HUES6 (cell line): ENCODE results near the gene SH3RF3.
"Not testable (repeated sequence)": the region's sequence is repeated elsewhere in the genome, so short reads cannot be mapped to it uniquely, and the experiment has no call there.

Experiments
- H3K27ac ChIP-seq: 2 replicates; pipeline ENCODE4 v1.7.0; 2013; ENCODE audit warnings: low read depth, mild to moderate bottlenecking, low read length, inconsistent platforms
- H3K27me3 ChIP-seq: 2 replicates; pipeline ENCODE4 v1.6.1; 2013; ENCODE audit warnings: low read length; ENCODE audit not compliant: control insufficient read depth, insufficient read depth
- H3K36me3 ChIP-seq: 2 replicates; pipeline ENCODE4 v1.6.1; 2013; ENCODE audit warnings: low read length; ENCODE audit not compliant: control insufficient read depth, insufficient read depth
- H3K4me1 ChIP-seq: 2 replicates; pipeline ENCODE4 v1.6.1; 2013; ENCODE audit warnings: low read length; ENCODE audit not compliant: control insufficient read depth, insufficient read depth
- H3K4me3 ChIP-seq: 2 replicates; pipeline ENCODE4 v1.5.1; 2013; ENCODE audit warnings: low read depth, low read length
- H3K9ac ChIP-seq: one replicate; pipeline ENCODE4 v1.6.1; 2013; ENCODE audit warnings: mild to moderate bottlenecking, low read length
- H3K9me3 ChIP-seq: 2 replicates; pipeline ENCODE4 v1.6.1; 2013; ENCODE audit warnings: low read depth, low read length; ENCODE audit not compliant: control insufficient read depth, insufficient read depth

The SH3RF3 gene

DNA sequence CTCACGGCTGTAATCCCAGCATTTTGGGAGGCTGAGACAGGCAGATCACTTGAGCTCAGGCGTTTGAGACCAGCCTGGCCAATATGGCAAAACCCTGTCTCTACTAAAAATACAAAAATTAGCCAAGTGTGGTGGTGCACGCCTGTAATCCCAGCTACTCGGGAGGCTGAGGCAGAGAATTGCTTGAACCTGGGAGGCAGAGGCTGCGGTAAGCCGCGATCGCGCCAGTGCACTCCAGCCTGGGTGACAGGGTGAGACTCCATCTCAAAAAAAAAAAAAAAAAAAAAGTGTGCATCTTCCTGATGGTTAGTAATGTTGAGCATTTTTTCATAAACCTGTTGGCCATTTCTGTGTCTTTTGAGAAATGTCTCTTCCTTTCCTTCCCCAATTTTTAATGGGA lies 92.3 kb downstream of the SH3RF3 start:
- H3K4me3 ChIP-seq, H3K36me3 ChIP-seq, H3K27ac ChIP-seq, H3K27me3 ChIP-seq, H3K9ac ChIP-seq, H3K9me3 ChIP-seq, H3K4me1 ChIP-seq: not testable (repeated sequence)

DNA sequence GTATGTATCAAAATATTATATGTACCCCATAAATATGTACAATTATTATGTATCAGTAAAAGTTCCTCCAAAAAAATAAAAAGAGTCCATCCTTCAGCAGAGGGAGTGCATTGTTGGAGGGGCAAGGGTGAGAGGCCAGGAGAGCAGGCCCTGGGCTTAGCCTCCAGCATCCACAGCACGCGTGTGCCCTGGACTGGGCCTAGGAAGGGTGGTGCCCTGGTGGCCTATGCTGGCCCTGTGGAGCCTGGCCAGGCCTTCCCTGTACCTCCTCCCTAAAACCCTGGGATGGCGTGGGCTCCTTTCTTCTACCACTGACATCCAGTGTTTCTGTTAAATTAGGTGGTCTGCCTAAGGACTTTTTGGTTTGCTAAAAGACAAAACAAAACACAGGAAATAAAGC lies 93.4 kb downstream of the SH3RF3 start:
- Histone ChIP-seq H3K27me3 (no peaks in the 10 kb centered on the region), H3K9ac (no peak overlapping the region), H3K27ac (no peak overlapping the region), H3K36me3 (no peaks in the 10 kb centered on the region), H3K9me3 (no peaks in the 10 kb centered on the region), H3K4me3 (no peak overlapping the region), H3K4me1 (no peaks in the 10 kb centered on the region)

DNA sequence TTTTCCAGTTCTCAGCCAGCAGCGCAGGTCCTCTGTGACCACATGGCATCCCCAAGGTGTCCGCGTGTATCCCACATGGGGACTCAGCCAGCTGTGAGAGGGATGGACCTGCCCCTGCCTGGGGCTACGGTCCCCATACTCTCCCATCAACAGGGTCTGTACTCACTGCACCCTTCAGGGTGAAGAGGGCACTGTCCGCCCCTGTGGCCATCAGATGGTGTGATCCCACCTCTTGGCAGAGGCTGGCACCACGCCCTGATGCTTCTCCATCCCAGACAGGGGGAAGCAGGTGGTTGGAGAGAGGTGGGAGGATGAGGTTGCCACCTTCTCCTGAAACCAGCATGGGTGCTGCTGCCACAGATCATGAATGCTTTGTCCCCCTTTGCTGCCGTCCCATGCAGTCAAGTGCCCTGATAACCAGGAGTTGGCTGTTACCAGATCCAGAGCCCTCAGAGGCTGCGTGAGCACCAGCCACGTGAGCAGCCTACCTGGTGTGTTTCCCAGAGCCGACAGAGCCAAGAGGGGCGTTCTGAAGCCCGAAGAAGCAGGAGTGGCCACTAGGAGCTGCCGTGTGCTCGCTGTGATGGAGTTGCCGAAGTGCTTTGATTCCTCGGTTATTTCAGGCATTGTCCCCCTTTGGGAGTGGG lies 93.9 kb downstream of the SH3RF3 start:
- H3K27me3 ChIP-seq, result no peaks in the 10 kb centered on the region
- H3K4me1 ChIP-seq, result no peaks in the 10 kb centered on the region
- no peak overlapping the region for H3K27ac ChIP-seq
- H3K9ac ChIP-seq, result no peak overlapping the region
- H3K36me3 ChIP-seq, result no peaks in the 10 kb centered on the region
- no peaks in the 10 kb centered on the region for H3K9me3 ChIP-seq
- no peak overlapping the region for H3K4me3 ChIP-seq

DNA sequence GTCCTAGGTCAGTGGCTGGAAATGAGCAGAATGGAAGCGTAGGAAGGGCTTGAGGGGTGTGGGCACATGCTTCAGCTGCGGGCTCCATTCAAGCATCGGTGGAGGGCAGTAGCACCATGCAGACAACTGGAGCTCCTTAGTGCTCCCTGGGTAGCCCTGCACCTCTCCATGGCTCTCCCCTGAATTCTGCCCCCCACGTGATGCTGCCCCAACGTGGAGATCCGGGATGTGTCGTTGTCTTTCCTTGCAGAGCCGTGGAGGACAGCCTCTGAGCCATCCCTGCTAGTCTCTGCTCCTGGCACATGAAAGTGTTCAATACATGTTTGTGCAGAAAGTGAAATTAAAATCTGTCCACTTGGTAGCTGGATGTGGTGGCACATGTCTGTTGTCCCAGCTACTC lies 94.5 kb downstream of the SH3RF3 start:
- H3K27ac ChIP-seq, result no peak overlapping the region
- no peaks in the 10 kb centered on the region for H3K4me1 ChIP-seq
- H3K36me3 ChIP-seq, result no peaks in the 10 kb centered on the region
- no peak overlapping the region for H3K4me3 ChIP-seq
- no peaks in the 10 kb centered on the region for H3K27me3 ChIP-seq
- no peak overlapping the region for H3K9ac ChIP-seq
- H3K9me3 ChIP-seq, result no peaks in the 10 kb centered on the region

DNA sequence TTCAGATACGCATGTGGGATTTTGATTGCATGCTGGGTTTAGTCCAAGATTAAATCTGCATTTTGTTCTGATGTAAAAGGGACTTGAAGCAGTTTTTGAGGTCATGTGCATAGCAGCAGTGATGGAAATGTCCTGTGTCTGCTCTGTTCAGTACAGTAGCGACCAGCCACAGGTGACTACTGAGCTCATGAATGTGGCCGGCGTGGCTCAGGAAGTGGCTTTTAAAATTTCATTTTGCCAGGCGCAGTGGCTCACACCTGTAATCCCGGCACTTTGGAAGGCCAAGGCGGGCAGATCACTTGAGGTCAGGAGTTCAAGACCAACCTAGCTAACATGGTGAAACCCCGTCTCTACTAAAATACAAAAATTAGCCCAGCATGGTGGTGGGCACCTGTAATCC lies 95.3 kb downstream of the SH3RF3 start:
- H3K27me3 ChIP-seq, H3K36me3 ChIP-seq, H3K9ac ChIP-seq, H3K4me1 ChIP-seq, H3K9me3 ChIP-seq, H3K27ac ChIP-seq, H3K4me3 ChIP-seq: not testable (repeated sequence)

DNA sequence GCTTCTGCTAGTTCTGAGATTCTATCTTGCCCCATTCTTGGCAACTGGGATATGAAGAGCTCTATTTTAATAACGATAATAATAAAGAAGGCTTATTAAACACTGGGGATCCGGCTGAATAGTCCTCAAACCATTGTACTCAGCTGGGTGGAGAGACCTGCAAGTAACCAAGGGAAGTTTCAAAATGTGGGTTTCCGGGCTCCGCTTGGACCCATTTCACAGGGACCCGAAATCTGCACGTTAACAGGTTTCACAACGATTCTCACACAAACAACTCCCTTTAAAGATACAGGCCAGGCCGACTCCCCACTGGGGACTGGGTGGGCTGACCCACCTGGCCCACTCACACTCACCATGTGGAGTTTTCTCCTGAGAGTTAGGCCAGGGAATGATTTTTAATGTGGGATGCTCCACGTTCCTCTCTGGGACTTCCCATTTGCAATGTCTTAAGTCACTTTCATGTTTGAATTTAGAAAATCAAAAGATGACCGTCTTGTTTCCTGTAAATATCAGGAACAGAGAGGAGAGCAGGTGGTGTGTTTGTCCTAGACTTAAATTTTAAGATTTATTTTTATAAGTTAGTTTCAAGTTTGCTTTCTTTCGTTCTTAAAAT lies 96.3 kb downstream of the SH3RF3 start:
- Histone ChIP-seq H3K36me3 (no peaks in the 10 kb centered on the region), H3K9me3 (no peaks in the 10 kb centered on the region), H3K4me1 (peaks cover 10% of the 10 kb centered on the region), H3K27me3 (no peaks in the 10 kb centered on the region), H3K4me3 (no peak overlapping the region), H3K27ac (no peak overlapping the region), H3K9ac (no peak overlapping the region)

DNA sequence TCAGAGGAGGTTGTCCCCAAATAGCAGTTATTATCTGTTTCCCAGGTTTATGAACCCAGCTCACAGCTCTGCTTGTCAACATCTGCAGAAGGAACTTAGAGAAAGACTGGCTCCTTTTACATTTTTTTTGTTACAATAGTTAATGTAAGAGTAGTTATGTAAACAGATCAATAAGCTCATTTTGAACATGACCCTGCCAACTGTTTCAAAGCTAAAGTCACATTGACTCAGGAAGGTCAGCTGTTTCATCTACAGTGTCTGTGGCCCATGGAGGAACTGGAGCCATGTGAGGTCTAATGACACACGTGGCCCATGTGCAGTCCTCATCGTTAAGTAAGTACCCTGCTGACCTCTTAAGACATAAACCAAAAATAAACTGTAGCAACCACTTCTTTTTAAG lies 97.1 kb downstream of the SH3RF3 start:
- no peak overlapping the region for H3K9ac ChIP-seq
- H3K27ac ChIP-seq, result no peak overlapping the region
- no peaks in the 10 kb centered on the region for H3K36me3 ChIP-seq
- no peaks in the 10 kb centered on the region for H3K27me3 ChIP-seq
- no peaks in the 10 kb centered on the region for H3K9me3 ChIP-seq
- peaks cover 10% of the 10 kb centered on the region for H3K4me1 ChIP-seq
- no peak overlapping the region for H3K4me3 ChIP-seq

DNA sequence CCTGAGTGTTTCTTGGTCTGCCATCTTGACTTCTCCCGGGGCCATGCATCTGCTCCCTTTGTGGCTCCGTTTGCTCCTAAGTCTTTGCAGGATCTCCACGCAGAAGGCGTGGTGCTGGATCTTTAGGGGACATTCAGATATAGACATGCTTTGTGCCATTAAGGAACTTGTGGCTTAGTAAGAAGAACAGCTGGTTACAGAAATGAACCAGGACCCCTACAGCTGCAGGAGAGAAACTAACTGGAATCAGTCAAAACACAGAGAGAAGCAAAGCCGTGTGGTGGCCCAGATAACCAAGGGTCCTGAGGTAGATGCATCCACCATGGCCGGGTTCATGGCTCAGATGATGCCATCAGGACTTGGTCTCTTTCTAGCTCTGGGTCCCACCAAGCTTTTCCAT lies 97.6 kb downstream of the SH3RF3 start:
- H3K27me3 ChIP-seq, result no peaks in the 10 kb centered on the region
- no peaks in the 10 kb centered on the region for H3K36me3 ChIP-seq
- H3K4me1 ChIP-seq, result peaks cover 10% of the 10 kb centered on the region
- no peak overlapping the region for H3K27ac ChIP-seq
- H3K9me3 ChIP-seq, result no peaks in the 10 kb centered on the region
- H3K9ac ChIP-seq, result no peak overlapping the region
- no peak overlapping the region for H3K4me3 ChIP-seq

DNA sequence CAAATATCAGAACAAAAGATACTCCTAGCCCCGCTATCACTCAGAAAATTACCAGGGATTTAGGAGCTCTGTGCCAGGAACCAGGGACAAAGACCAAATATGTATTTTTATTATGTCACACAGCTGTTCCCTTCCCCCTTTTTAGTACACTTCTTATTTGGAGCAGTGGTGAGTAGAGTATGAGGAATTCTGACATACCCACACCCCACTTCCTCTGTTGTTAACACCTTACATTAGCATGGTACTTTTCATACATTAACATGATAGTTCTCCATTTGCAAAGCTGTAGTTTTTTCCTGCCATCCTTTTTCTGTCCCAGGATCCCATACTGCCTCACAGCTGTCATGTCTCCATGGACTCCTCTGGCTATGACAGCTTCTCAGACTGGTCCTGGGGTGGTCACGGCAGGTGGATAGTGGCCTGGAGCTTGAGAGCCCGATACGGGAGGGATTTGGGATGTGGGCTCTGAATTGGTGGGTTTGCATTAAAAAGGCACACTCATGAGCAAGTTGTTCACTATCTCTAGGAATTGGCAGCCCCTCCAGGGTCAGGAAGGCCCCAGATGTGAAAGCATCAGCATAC lies 100.2 kb downstream of the SH3RF3 start:
- peaks cover 10% of the 10 kb centered on the region for H3K4me1 ChIP-seq
- H3K27me3 ChIP-seq, result no peaks in the 10 kb centered on the region
- no peak overlapping the region for H3K27ac ChIP-seq

DNA sequence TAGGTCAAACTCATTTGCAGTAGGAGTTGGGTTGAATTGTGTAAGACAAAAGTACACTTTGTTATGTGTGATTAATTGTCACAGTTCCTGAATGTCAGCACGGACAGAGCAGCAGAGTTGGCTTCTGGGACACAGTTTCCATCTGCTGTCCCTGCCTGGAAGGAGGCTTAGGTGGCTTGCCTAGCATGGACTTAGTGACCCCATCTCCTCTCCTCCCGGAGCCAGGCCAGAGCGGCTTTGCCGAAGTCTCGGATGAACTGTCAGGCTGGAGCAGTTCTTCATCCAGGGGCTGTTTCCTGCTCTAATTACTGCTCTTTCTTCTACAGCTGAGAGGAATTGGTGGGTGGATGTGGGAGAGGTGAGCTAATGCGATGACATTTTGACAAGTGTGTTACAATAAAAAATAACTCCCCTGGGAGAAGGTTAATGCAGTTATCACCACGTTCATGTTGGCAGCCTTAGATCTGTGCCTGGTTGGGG lies 102.0 kb downstream of the SH3RF3 start:
- Histone ChIP-seq H3K36me3 (no peaks in the 10 kb centered on the region), H3K4me1 (peaks cover 10% of the 10 kb centered on the region), H3K9ac (no peak overlapping the region), H3K27me3 (no peaks in the 10 kb centered on the region), H3K4me3 (no peak overlapping the region), H3K27ac (no peak overlapping the region), H3K9me3 (peaks cover 8% of the 10 kb centered on the region)

More for the DNA sequence above, 100.2 kb downstream of the SH3RF3 start:
- H3K36me3 ChIP-seq, result no peaks in the 10 kb centered on the region
- no peak overlapping the region for H3K9ac ChIP-seq
- peaks cover 4% of the 10 kb centered on the region; the same call in 1 of the 2 replicates for H3K9me3 ChIP-seq
- H3K4me3 ChIP-seq, result no peak overlapping the region

DNA sequence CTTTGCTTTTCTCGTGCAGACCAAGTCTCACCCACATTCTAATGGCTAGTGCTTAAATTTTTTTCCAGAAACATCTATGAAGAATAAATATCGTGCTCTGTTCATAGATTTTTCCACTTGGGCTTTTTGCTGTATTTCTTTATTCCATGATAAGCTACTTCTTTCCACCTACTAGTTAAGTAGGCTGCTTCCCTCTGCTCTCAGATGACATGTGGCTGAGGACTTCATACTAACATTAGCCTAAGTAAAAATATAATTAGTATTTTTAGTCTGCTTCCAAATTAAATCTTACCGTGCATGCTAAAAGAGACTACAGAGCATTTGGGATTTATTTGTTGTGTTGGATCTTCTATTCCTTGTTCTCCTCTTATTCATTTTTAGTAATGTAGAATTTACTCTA lies 102.4 kb downstream of the SH3RF3 start:
- Histone ChIP-seq H3K27ac (no peak overlapping the region), H3K9me3 (peaks cover 8% of the 10 kb centered on the region), H3K4me3 (no peak overlapping the region), H3K27me3 (no peaks in the 10 kb centered on the region), H3K9ac (no peak overlapping the region), H3K36me3 (no peaks in the 10 kb centered on the region), H3K4me1 (peaks cover 10% of the 10 kb centered on the region)
